Adipocyte (in vitro differentiated cells): ENCODE results near the gene ACSF3.

ENCODE experiments used
- DNase-seq: peaks from one replicate; pipeline ENCODE4 v3.0.0-alpha.2; 2015; ENCODE audit warnings: low read depth
- H3K27me3 ChIP-seq: replicated peaks from 2 replicates; pipeline ENCODE4 v1.7.0; 2013; ENCODE audit warnings: mild to moderate bottlenecking, low read length, moderate library complexity; ENCODE audit not compliant: control insufficient read depth, insufficient read depth
- H3K36me3 ChIP-seq: 2 replicates; pipeline ENCODE4 v1.7.0; 2013; ENCODE audit warnings: low read length, mild to moderate bottlenecking, moderate library complexity; ENCODE audit not compliant: control insufficient read depth, insufficient read depth, severe bottlenecking
- H3K4me1 ChIP-seq: 2 replicates; pipeline ENCODE4 v1.7.0; 2013; ENCODE audit warnings: mild to moderate bottlenecking, low read length, moderate library complexity; ENCODE audit not compliant: control insufficient read depth, insufficient read depth
- H3K4me3 ChIP-seq: 2 replicates; pipeline ENCODE4 v1.7.0; 2013; ENCODE audit warnings: mild to moderate bottlenecking, low read length, moderate library complexity
- H3K9ac ChIP-seq: 2 replicates; pipeline ENCODE4 v1.7.0; 2013; ENCODE audit warnings: mild to moderate bottlenecking, low read length, moderate library complexity
- H3K9me3 ChIP-seq: 2 replicates; pipeline ENCODE4 v1.7.0; 2013; ENCODE audit warnings: mild to moderate bottlenecking, low read length, moderate library complexity; ENCODE audit not compliant: control insufficient read depth

The ACSF3 gene

GRCh38 chr16:89174055-89174827, 80.6 kb downstream of the ACSF3 start:
- Histone ChIP-seq H3K4me3 (no peak overlapping the region), H3K9ac (no peak overlapping the region), H3K27me3 (peaks cover 44% of the 10 kb centered on the region), H3K9me3 (no peaks in the 10 kb centered on the region), H3K36me3 (no peaks in the 10 kb centered on the region), H3K4me1 (peaks cover 7% of the 10 kb centered on the region)
- no peak for DNase-seq

- Histone ChIP-seq H3K27me3 (peaks cover 40% of the 10 kb centered on the region), H3K4me3 (no peak overlapping the region), H3K9ac (no peak overlapping the region), H3K36me3 (no peaks in the 10 kb centered on the region), H3K9me3 (no peaks in the 10 kb centered on the region), H3K4me1 (peaks cover 7% of the 10 kb centered on the region)
- DNase-seq, result no peak
These were observed 81.2 kb downstream of the ACSF3 start for GRCh38 chr16:89174877-89175276.

DNA sequence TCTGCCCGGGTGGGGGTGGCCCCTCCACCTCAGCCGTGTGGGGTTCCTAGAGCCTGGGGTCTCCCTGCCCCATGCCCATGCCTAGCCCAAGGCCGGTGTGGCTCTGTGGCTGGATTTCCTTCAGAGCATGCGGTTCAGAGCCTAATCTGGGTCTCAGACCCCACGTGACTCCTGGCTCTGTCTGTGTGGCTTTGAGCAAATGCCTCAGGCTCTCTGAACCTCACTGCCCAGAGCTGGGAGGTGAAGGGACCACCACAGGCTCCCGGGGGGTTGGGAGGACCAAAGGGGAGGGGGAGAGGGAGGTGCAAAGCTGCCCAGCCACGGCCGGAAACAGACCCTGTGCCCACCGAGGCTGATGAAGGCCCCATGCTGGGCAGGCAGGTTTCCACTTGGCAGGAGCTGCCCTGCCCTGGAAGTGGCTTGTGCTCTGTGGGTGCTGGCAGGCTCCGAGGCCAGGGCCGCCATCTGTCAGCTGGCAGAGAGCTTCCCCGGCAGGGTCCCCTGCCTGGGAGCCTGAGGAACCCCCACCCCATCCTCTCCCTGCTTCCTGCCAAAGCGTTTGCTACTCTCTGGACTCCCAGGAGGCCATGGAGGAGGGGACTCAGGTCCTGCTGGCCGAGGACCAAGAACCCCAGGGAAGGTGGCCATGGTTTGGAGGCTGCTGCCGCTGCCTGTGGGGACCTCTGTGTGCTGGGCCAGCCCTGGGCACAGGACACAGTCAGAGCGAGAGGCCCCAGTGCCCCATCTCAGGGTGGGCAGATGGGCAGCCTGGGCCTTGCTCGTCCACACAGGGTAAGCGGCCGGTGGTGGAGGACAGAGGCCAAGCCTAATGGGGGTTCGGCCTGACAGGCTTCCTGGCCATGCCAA, 81.9 kb downstream of the ACSF3 start:
- Histone ChIP-seq H3K9ac (no peak overlapping the region), H3K36me3 (no peaks in the 10 kb centered on the region), H3K27me3 (peaks cover 36% of the 10 kb centered on the region), H3K9me3 (no peaks in the 10 kb centered on the region), H3K4me3 (no peak overlapping the region), H3K4me1 (peaks cover 7% of the 10 kb centered on the region)
- no peak for DNase-seq

GRCh38 chr16:89176147-89176690, 82.6 kb downstream of the ACSF3 start:
- no peaks in the 10 kb centered on the region for H3K9me3 ChIP-seq
- no peaks in the 10 kb centered on the region for H3K36me3 ChIP-seq
- no peak for DNase-seq
- no peak overlapping the region for H3K9ac ChIP-seq
- peaks cover 31% of the 10 kb centered on the region for H3K27me3 ChIP-seq
- peaks cover 7% of the 10 kb centered on the region for H3K4me1 ChIP-seq
- H3K4me3 ChIP-seq, result no peak overlapping the region

GRCh38 chr16:89176717-89177116, 83.1 kb downstream of the ACSF3 start:
- Histone ChIP-seq H3K9ac (no peak overlapping the region), H3K4me3 (no peak overlapping the region), H3K36me3 (no peaks in the 10 kb centered on the region), H3K9me3 (no peaks in the 10 kb centered on the region), H3K27me3 (peaks cover 31% of the 10 kb centered on the region), H3K4me1 (peaks cover 7% of the 10 kb centered on the region)
- DNase-seq, result no peak

DNA sequence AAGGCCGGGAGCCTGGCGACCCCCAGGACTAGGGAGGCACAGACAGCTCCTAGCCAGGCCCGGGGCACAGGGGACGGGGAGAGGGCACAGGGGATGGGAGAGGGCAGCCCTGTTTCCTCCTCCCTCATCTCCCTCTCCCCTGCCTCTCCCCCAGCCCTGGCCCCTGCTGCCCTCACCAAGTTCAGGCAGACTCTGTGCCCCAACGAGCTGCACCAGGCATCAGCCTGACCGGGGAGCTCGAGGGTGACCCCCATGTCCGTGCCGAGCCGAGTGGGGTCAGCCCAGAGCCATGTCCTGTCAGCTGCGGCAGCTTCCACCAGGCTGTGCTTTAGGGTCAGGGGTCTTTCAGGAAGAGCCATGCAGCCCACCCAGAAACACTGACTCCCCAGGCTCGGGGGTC, 83.8 kb downstream of the ACSF3 start:
- H3K36me3 ChIP-seq, result no peaks in the 10 kb centered on the region
- no peaks in the 10 kb centered on the region for H3K9me3 ChIP-seq
- H3K4me1 ChIP-seq, result peaks cover 5% of the 10 kb centered on the region
- H3K27me3 ChIP-seq, result peaks cover 31% of the 10 kb centered on the region
- DNase-seq, result no peak
- no peak overlapping the region for H3K9ac ChIP-seq
- H3K4me3 ChIP-seq, result no peak overlapping the region

GRCh38 chr16:89178453-89179147, 84.9 kb downstream of the ACSF3 start:
- no peak for DNase-seq
- no peak overlapping the region for H3K9ac ChIP-seq
- no peaks in the 10 kb centered on the region for H3K9me3 ChIP-seq
- peaks cover 40% of the 10 kb centered on the region for H3K27me3 ChIP-seq
- H3K36me3 ChIP-seq, result no peaks in the 10 kb centered on the region
- no peak overlapping the region for H3K4me3 ChIP-seq
- H3K4me1 ChIP-seq, result no peaks in the 10 kb centered on the region

GRCh38 chr16:89179148-89179484, 85.5 kb downstream of the ACSF3 start:
- peaks cover 43% of the 10 kb centered on the region for H3K27me3 ChIP-seq
- no peaks in the 10 kb centered on the region for H3K36me3 ChIP-seq
- no peak overlapping the region for H3K4me3 ChIP-seq
- no peaks in the 10 kb centered on the region for H3K4me1 ChIP-seq
- no peaks in the 10 kb centered on the region for H3K9me3 ChIP-seq
- H3K9ac ChIP-seq, result no peak overlapping the region
- no peak for DNase-seq

GRCh38 chr16:89179656-89180315, 86.1 kb downstream of the ACSF3 start:
- no peak for DNase-seq
- no peaks in the 10 kb centered on the region for H3K4me1 ChIP-seq
- H3K9me3 ChIP-seq, result no peaks in the 10 kb centered on the region
- H3K27me3 ChIP-seq, result peaks cover 44% of the 10 kb centered on the region
- H3K4me3 ChIP-seq, result no peak overlapping the region
- no peaks in the 10 kb centered on the region for H3K36me3 ChIP-seq
- H3K9ac ChIP-seq, result no peak overlapping the region

DNA sequence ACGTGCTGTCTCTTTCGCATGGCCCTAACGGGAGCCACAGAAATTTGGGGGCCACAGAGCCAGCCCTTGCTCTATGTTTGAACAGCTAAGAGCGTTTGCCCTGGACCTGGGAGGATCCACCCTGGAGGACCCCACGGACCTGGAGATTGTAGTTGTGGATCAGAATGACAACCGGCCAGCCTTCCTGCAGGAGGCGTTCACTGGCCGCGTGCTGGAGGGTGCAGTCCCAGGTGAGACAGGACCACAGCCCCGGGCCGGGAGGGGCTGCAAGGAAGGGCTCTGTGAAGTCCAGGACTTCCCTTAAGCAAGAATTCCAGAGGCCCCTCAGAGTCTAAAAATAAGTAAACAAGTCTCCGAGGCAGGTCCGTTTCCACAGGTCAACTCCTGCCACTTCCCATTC, 89.8 kb downstream of the ACSF3 start:
- no peak overlapping the region for H3K9ac ChIP-seq
- H3K27me3 ChIP-seq, result peaks cover 29% of the 10 kb centered on the region
- no peaks in the 10 kb centered on the region for H3K36me3 ChIP-seq
- no peak for DNase-seq
- no peaks in the 10 kb centered on the region for H3K4me1 ChIP-seq
- H3K9me3 ChIP-seq, result no peaks in the 10 kb centered on the region
- no peak overlapping the region for H3K4me3 ChIP-seq
